ENCODE measurements around the gene MS4A12.

GRCh38 chr11:60511393-60511792, 18.8 kb downstream of the MS4A12 start:
- TF ChIP-seq CTCF (IDR thresholded peaks at IDR 0.05) (no peak), REST (IDR thresholded peaks at IDR 0.05; ENCODE audit: insufficient read depth in 1 of 2, low read depth in 2 of 2, low read length in 1 of 2) (no peak), TCF7L2 (IDR thresholded peaks at IDR 0.05; ENCODE audit: low read depth, low read length) (no peak)

Measured in Panc1 (cell line).